Astrocyte (in vitro differentiated cells and primary cell): Measurements from ENCODE around the gene TAF11L6. TPM values are rescaled to one million over a fixed set of nuclear protein-coding genes. Genes with fewer than 3 reads are reported as not detected.
"Not testable (repeated sequence)": the region's sequence is repeated elsewhere in the genome, so short reads cannot be mapped to it uniquely, and the experiment has no call there.

Source experiments
- DNase-seq: peaks from one replicate; pipeline ENCODE4 v3.0.0-alpha.2; 2010; ENCODE audit warnings: low read depth
- FAIRE-seq: peaks from 2 replicates; lab custom pipeline; 2011; peaks lifted over from hg19 to GRCh38; lab: Jason Lieb, UNC
- H2AFZ ChIP-seq: 2 replicates; pipeline ENCODE4 v1.6.0; 2012; ENCODE audit warnings: low read depth, low read length, inconsistent platforms
- H3K27ac ChIP-seq: 2 replicates; pipeline ENCODE4 v1.5.1; 2011; ENCODE audit warnings: low read depth, low read length, inconsistent platforms
- H3K27me3 ChIP-seq: 2 replicates; pipeline ENCODE4 v1.6.0; 2011; ENCODE audit warnings: low read length, inconsistent platforms; ENCODE audit not compliant: insufficient read depth
- H3K36me3 ChIP-seq: 2 replicates; pipeline ENCODE4 v1.5.1; 2011; ENCODE audit warnings: low read length, inconsistent platforms; ENCODE audit not compliant: insufficient read depth
- H3K4me1 ChIP-seq: 2 replicates; pipeline ENCODE4 v1.5.1; 2011; ENCODE audit warnings: low read length, inconsistent platforms; ENCODE audit not compliant: insufficient read depth
- H3K4me2 ChIP-seq: 2 replicates; pipeline ENCODE4 v1.6.0; 2012; ENCODE audit warnings: low read length, inconsistent platforms
- H3K4me3 ChIP-seq: 2 replicates; pipeline ENCODE4 v1.5.1; 2011; ENCODE audit warnings: low read depth, mild to moderate bottlenecking, low read length, inconsistent platforms; ENCODE audit not compliant: insufficient read depth
- H3K79me2 ChIP-seq: 2 replicates; pipeline ENCODE4 v1.6.0; 2012; ENCODE audit warnings: mild to moderate bottlenecking, low read length, inconsistent platforms; ENCODE audit not compliant: insufficient read depth
- H3K9ac ChIP-seq: 2 replicates; pipeline ENCODE4 v1.6.0; 2012; ENCODE audit warnings: mild to moderate bottlenecking, low read length, inconsistent platforms
- H3K9me3 ChIP-seq: 2 replicates; pipeline ENCODE4 v1.5.1; 2012; ENCODE audit warnings: low read depth, mild to moderate bottlenecking, low read length, inconsistent platforms; ENCODE audit not compliant: insufficient read depth
- H4K20me1 ChIP-seq: 2 replicates; pipeline ENCODE4 v1.6.0; 2012; ENCODE audit warnings: low read length, inconsistent platforms; ENCODE audit not compliant: insufficient read depth
- H3K27ac Mint-ChIP-seq: one replicate; pipeline ENCODE4 v1.8.0; 2021; ENCODE audit warnings: mild to moderate bottlenecking, mixed read lengths; ENCODE audit not compliant: unreplicated experiment
- H3K27me3 Mint-ChIP-seq: one replicate; pipeline ENCODE4 v1.8.0; 2021; ENCODE audit warnings: low read depth, mixed read lengths; ENCODE audit not compliant: unreplicated experiment
- H3K36me3 Mint-ChIP-seq: one replicate; pipeline ENCODE4 v1.8.0; 2021; ENCODE audit warnings: low read depth, mixed read lengths; ENCODE audit not compliant: unreplicated experiment
- H3K4me1 Mint-ChIP-seq: one replicate; pipeline ENCODE4 v1.8.0; 2021; ENCODE audit warnings: low read depth, mixed read lengths; ENCODE audit not compliant: unreplicated experiment
- H3K4me3 Mint-ChIP-seq: one replicate; pipeline ENCODE4 v1.8.0; 2021; ENCODE audit warnings: mild to moderate bottlenecking, moderate library complexity, mixed read lengths; ENCODE audit not compliant: unreplicated experiment
- H3K9me3 Mint-ChIP-seq: one replicate; pipeline ENCODE4 v1.8.0; 2021; ENCODE audit warnings: mild to moderate bottlenecking, mixed read lengths; ENCODE audit not compliant: unreplicated experiment
- CTCF ChIP-seq: IDR thresholded peaks from 2 replicates; pipeline ENCODE4 v1.5.1; 2011; ENCODE audit warnings: low read depth, mild to moderate bottlenecking, inconsistent platforms, low read length, moderate library complexity; ENCODE audit not compliant: insufficient read depth
- EZH2 ChIP-seq: IDR thresholded peaks from 2 replicates; pipeline ENCODE4 v1.6.1; 2012; ENCODE audit warnings: mild to moderate bottlenecking, low read length, inconsistent platforms; ENCODE audit not compliant: insufficient read depth
- total RNA-seq: library from RNA; stranded (reverse); gene quantifications from 2 replicates; pipeline ENCODE4 v1.2.1, GENCODE V29; 2021

TAF11L6 gene
- total RNA-seq, 1 donor from 2014 or later = not detected

GRCh38 chr5:17487174-17487512 is 41.3 kb upstream of the TAF11L6 start:
- DNase-seq = no peak
- no peak overlapping the region for H3K4me2 ChIP-seq
- Mint-ChIP-seq H3K27ac (no peak overlapping the region), H3K4me3 (no peak overlapping the region), H3K9me3 (no peaks in the 10 kb centered on the region), H3K27me3 (no peaks in the 10 kb centered on the region), H3K36me3 (no peaks in the 10 kb centered on the region), H3K4me1 (peaks cover 3% of the 10 kb centered on the region)
- peaks cover 2% of the 10 kb centered on the region for H3K27me3 ChIP-seq
- H2AFZ ChIP-seq = no peak overlapping the region
- FAIRE-seq = no peak
- no peaks in the 10 kb centered on the region for H3K36me3 ChIP-seq
- no peaks in the 10 kb centered on the region for H3K9me3 ChIP-seq
- H3K4me1 ChIP-seq = no peaks in the 10 kb centered on the region
- H3K79me2 ChIP-seq = no peaks in the 10 kb centered on the region
- TF ChIP-seq EZH2 = no peak
- H3K4me3 ChIP-seq = no peak overlapping the region
- no peak overlapping the region for H3K27ac ChIP-seq
- H4K20me1 ChIP-seq = no peaks in the 10 kb centered on the region
- H3K9ac ChIP-seq = no peak overlapping the region

- DNase-seq, H3K79me2 ChIP-seq, H3K9me3 Mint-ChIP-seq, H3K36me3 Mint-ChIP-seq, H3K27me3 ChIP-seq, H3K9me3 ChIP-seq, H2AFZ ChIP-seq, FAIRE-seq, H3K4me3 Mint-ChIP-seq, H3K4me2 ChIP-seq, H3K4me1 Mint-ChIP-seq, H3K27ac Mint-ChIP-seq, H3K36me3 ChIP-seq, H4K20me1 ChIP-seq, H3K4me1 ChIP-seq, H3K9ac ChIP-seq, H3K27ac ChIP-seq, H3K4me3 ChIP-seq, H3K27me3 Mint-ChIP-seq: not testable (repeated sequence)
Observed at GRCh38 chr5:17491257-17491656, 37.2 kb upstream of the TAF11L6 start.

- no peaks in the 10 kb centered on the region for H3K36me3 Mint-ChIP-seq
Observed at GRCh38 chr5:17492770-17493169, 35.7 kb upstream of the TAF11L6 start.

More at GRCh38 chr5:17492770-17493169, 35.7 kb upstream of the TAF11L6 start:
- H3K27me3 ChIP-seq = peaks cover 2% of the 10 kb centered on the region
- Mint-ChIP-seq H3K4me3 (no peak overlapping the region), H3K27ac (no peak overlapping the region), H3K9me3 (no peaks in the 10 kb centered on the region), H3K4me1 (no peaks in the 10 kb centered on the region), H3K27me3 (no peaks in the 10 kb centered on the region)
- no peak overlapping the region for H3K9ac ChIP-seq
- no peak overlapping the region for H3K27ac ChIP-seq
- no peak for FAIRE-seq
- no peaks in the 10 kb centered on the region for H4K20me1 ChIP-seq
- H3K4me2 ChIP-seq = no peak overlapping the region
- no peak overlapping the region for H2AFZ ChIP-seq
- H3K4me1 ChIP-seq = no peaks in the 10 kb centered on the region
- H3K36me3 ChIP-seq = no peaks in the 10 kb centered on the region
- no peaks in the 10 kb centered on the region for H3K79me2 ChIP-seq
- H3K9me3 ChIP-seq = no peaks in the 10 kb centered on the region
- no peak overlapping the region for H3K4me3 ChIP-seq
- DNase-seq = no peak
- TF ChIP-seq EZH2 = no peak
- no peak for TF ChIP-seq CTCF
